Endodermal cell (in vitro differentiated cells): ENCODE measurements around the gene CYCS. TPM values are rescaled to one million over a fixed set of nuclear protein-coding genes. Genes with fewer than 3 reads are reported as not detected.

Experiments used
- DNase-seq: peaks from one replicate; pipeline ENCODE4 v3.0.0-alpha.2; 2017
- H3K27ac ChIP-seq: 2 replicates; pipeline ENCODE4 v1.5.1; 2013; ENCODE audit warnings: mild to moderate bottlenecking, low read depth, low read length, moderate library complexity
- H3K27me3 ChIP-seq: 2 replicates; pipeline ENCODE4 v1.6.1; 2013; ENCODE audit warnings: mild to moderate bottlenecking, low read length, moderate library complexity; ENCODE audit not compliant: insufficient read depth, control insufficient read depth, poor library complexity, severe bottlenecking
- H3K36me3 ChIP-seq: 2 replicates; pipeline ENCODE4 v1.7.0; 2013; ENCODE audit warnings: mild to moderate bottlenecking, low read length, moderate library complexity; ENCODE audit not compliant: control insufficient read depth, insufficient read depth
- H3K4me1 ChIP-seq: one replicate; pipeline ENCODE4 v1.7.0; 2013; ENCODE audit warnings: low read length; ENCODE audit not compliant: control insufficient read depth, insufficient read depth
- H3K4me3 ChIP-seq: 2 replicates; pipeline ENCODE4 v1.5.1; 2013; ENCODE audit warnings: mild to moderate bottlenecking, low read length, moderate library complexity
- H3K9ac ChIP-seq: 2 replicates; pipeline ENCODE4 v1.6.1; 2013; ENCODE audit warnings: mild to moderate bottlenecking, low read length, moderate library complexity; ENCODE audit not compliant: poor library complexity, severe bottlenecking; ENCODE audit errors: extremely low read depth
- H3K9me3 ChIP-seq: 2 replicates; pipeline ENCODE4 v1.6.1; 2013; ENCODE audit warnings: mild to moderate bottlenecking, low read length, moderate library complexity; ENCODE audit not compliant: control insufficient read depth
- H3K27ac Mint-ChIP-seq: 2 replicates; pipeline ENCODE4 v1.8.0; 2020; ENCODE audit warnings: mixed read lengths
- H3K27me3 Mint-ChIP-seq: 2 replicates; pipeline ENCODE4 v1.8.0; 2021; ENCODE audit warnings: mild to moderate bottlenecking, mixed read lengths; ENCODE audit not compliant: insufficient read depth
- H3K36me3 Mint-ChIP-seq: 2 replicates; pipeline ENCODE4 v1.8.0; 2020; ENCODE audit warnings: low read depth, mixed read lengths
- H3K4me1 Mint-ChIP-seq: 2 replicates; pipeline ENCODE4 v1.8.0; 2020; ENCODE audit warnings: mixed read lengths
- H3K4me3 Mint-ChIP-seq: 2 replicates; pipeline ENCODE4 v1.8.0; 2020; ENCODE audit warnings: mild to moderate bottlenecking, moderate library complexity, mixed read lengths
- H3K9me3 Mint-ChIP-seq: 2 replicates; pipeline ENCODE4 v1.8.0; 2020; ENCODE audit warnings: mild to moderate bottlenecking, mixed read lengths
- WGBS, 2 experiments: methylation state at CpG; one replicate each; pipeline versions ENCODE4 v1.1.5 to v1.1.7; 2013; ENCODE audit warnings: missing lambda C conversion rate in 2 of 2, mixed read lengths in 1 of 2; ENCODE audit not compliant: insufficient coverage in 1 of 2, insufficient read length in 1 of 2; 5-methylcytosine and 5-hydroxymethylcytosine counted together
- total RNA-seq, 2 donors: library from RNA; stranded (reverse); fragmentation: NEBNext Ultra II Directional in 1 of 2; extraction: Animal tissue kit (Norgen Biotek cat#: 25700) in 1 of 2; gene quantifications; 2 replicates in 1 of 2; 3 replicates in 1 of 2; pipeline ENCODE4 v1.2.1, GENCODE V29; 2021
- TF ChIP-seq, protein P1 (sequence below): fragments of 200-600 bp; sonication (generic); conservative IDR thresholded peaks from 2 replicates; pipeline ENCODE4 v1.5.0; 2021; ENCODE audit warnings: antibody characterized with exemption, mild to moderate bottlenecking

CYCS gene
- total RNA-seq, 2 donors from 2014 or later = 118 to 126 TPM

GRCh38 chr7:25090374-25090773 lies 34.7 kb downstream of the CYCS start:
- Histone ChIP-seq H3K9ac (no peak overlapping the region), H3K4me3 (no peak overlapping the region), H3K27ac (no peak overlapping the region), H3K4me1 (no peaks in the 10 kb centered on the region), H3K27me3 (no peaks in the 10 kb centered on the region), H3K36me3 (no peaks in the 10 kb centered on the region), H3K9me3 (no peaks in the 10 kb centered on the region)
- no peak overlapping the region for H3K27ac Mint-ChIP-seq
- peaks cover 1% of the 10 kb centered on the region for H3K9me3 Mint-ChIP-seq
- peaks cover 14% of the 10 kb centered on the region for H3K27me3 Mint-ChIP-seq
- no peak overlapping the region for H3K4me3 Mint-ChIP-seq
- no peak for DNase-seq
- H3K4me1 Mint-ChIP-seq = peaks cover 2% of the 10 kb centered on the region
- WGBS, 2 experiments = 94 to 95% methylated on average over 2 to 4 of the region's 4 CpGs
- no peaks in the 10 kb centered on the region for H3K36me3 Mint-ChIP-seq
- TF ChIP-seq, protein P1, sequence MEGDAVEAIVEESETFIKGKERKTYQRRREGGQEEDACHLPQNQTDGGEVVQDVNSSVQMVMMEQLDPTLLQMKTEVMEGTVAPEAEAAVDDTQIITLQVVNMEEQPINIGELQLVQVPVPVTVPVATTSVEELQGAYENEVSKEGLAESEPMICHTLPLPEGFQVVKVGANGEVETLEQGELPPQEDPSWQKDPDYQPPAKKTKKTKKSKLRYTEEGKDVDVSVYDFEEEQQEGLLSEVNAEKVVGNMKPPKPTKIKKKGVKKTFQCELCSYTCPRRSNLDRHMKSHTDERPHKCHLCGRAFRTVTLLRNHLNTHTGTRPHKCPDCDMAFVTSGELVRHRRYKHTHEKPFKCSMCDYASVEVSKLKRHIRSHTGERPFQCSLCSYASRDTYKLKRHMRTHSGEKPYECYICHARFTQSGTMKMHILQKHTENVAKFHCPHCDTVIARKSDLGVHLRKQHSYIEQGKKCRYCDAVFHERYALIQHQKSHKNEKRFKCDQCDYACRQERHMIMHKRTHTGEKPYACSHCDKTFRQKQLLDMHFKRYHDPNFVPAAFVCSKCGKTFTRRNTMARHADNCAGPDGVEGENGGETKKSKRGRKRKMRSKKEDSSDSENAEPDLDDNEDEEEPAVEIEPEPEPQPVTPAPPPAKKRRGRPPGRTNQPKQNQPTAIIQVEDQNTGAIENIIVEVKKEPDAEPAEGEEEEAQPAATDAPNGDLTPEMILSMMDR = no peak

GRCh38 chr7:25087855-25088254 lies 37.2 kb downstream of the CYCS start:
- TF ChIP-seq, protein P1 = no peak
- Histone ChIP-seq H3K9ac (no peak overlapping the region), H3K36me3 (no peaks in the 10 kb centered on the region), H3K27me3 (no peaks in the 10 kb centered on the region), H3K27ac (no peak overlapping the region), H3K4me1 (no peaks in the 10 kb centered on the region), H3K4me3 (no peak overlapping the region), H3K9me3 (no peaks in the 10 kb centered on the region)
- Mint-ChIP-seq H3K4me1 (no peaks in the 10 kb centered on the region), H3K27ac (no peak overlapping the region), H3K27me3 (peaks cover 3% of the 10 kb centered on the region), H3K36me3 (no peaks in the 10 kb centered on the region), H3K4me3 (no peak overlapping the region), H3K9me3 (no peaks in the 10 kb centered on the region)
- no peak for DNase-seq
- 95 to 100% methylated on average over 1 to 2 of the region's 2 CpGs for WGBS, 2 experiments

DNA sequence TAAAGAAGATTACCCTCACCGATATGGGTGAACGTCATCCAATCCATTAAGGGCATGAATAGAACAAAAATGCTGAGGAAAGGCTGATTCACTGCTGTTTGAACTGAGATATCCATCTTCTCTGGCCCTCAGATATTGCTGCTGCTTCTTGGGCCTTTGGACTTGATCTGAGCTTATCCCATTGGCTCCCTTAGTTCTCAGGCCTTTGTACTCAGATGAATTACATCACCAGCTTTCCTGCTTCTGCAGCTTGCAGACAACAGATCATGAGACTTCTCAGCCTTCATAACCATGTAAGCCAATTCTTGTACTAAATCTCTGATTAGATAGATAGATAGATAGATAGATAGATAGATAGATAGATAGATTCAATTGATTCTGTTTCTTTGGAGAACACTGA lies 40.2 kb downstream of the CYCS start:
- TF ChIP-seq, protein P1 = no peak
- Mint-ChIP-seq H3K36me3 (no peaks in the 10 kb centered on the region), H3K4me3 (no peak overlapping the region), H3K27ac (no peak overlapping the region), H3K27me3 (no peaks in the 10 kb centered on the region), H3K4me1 (no peaks in the 10 kb centered on the region), H3K9me3 (no peaks in the 10 kb centered on the region)
- Histone ChIP-seq H3K27me3 (no peaks in the 10 kb centered on the region), H3K27ac (no peak overlapping the region), H3K4me1 (no peaks in the 10 kb centered on the region), H3K9me3 (no peaks in the 10 kb centered on the region), H3K36me3 (no peaks in the 10 kb centered on the region), H3K9ac (no peak overlapping the region), H3K4me3 (no peak overlapping the region)
- DNase-seq = no peak
- 70 to 90% methylated on average over 2 of the region's 2 CpGs for WGBS, 2 experiments
